AG09319 (cell line): ENCODE data around the gene S100A14.

Experiments used
- DNase-seq: peaks from one replicate; pipeline ENCODE4 v3.0.0-alpha.2; 2010; ENCODE audit warnings: low read depth; ENCODE audit errors: extremely low read depth
- CTCF ChIP-seq: IDR thresholded peaks from 2 replicates; pipeline ENCODE4 v1.5.1; 2011; ENCODE audit warnings: low read depth, mild to moderate bottlenecking, inconsistent platforms, low read length, moderate library complexity

Gene S100A14

GRCh38 chr1:153610811-153611301 is 5.3 kb downstream of the S100A14 start:
- peak; percentile 25 for DNase-seq
- TF ChIP-seq CTCF, result no peak

GRCh38 chr1:153610334-153610733 is 5.8 kb downstream of the S100A14 start:
- no peak for TF ChIP-seq CTCF
- no peak for DNase-seq

- no peak for DNase-seq
- TF ChIP-seq CTCF, result no peak
These were observed 6.6 kb downstream of the S100A14 start for GRCh38 chr1:153609585-153609907.

GRCh38 chr1:153608742-153609584 is 7.2 kb downstream of the S100A14 start:
- DNase-seq, result peak; percentile 58
- no peak for TF ChIP-seq CTCF

- TF ChIP-seq CTCF, result no peak
- DNase-seq, result no peak
These were observed 7.9 kb downstream of the S100A14 start for GRCh38 chr1:153608089-153608682.

- DNase-seq, result no peak
These were observed 8.7 kb downstream of the S100A14 start for GRCh38 chr1:153607381-153607780.

More at GRCh38 chr1:153607381-153607780, 8.7 kb downstream of the S100A14 start:
- no peak for TF ChIP-seq CTCF
